Epithelial cell of esophagus (primary cell): ENCODE results near the gene IL1RAPL2.

Experiments used
- DNase-seq: peaks from one replicate; pipeline ENCODE4 v3.0.0; 2010; ENCODE audit warnings: low read depth
- H3K4me3 ChIP-seq: 2 replicates; pipeline ENCODE4 v1.5.1; 2011; ENCODE audit warnings: mild to moderate bottlenecking, low read length, control low read depth
- CTCF ChIP-seq: IDR thresholded peaks from 2 replicates; pipeline ENCODE4 v1.5.1; 2011; ENCODE audit warnings: low read depth, mild to moderate bottlenecking, low read length, control low read depth, inconsistent platforms; ENCODE audit not compliant: insufficient read depth; ENCODE audit errors: missing control alignments

The IL1RAPL2 gene

GRCh38 chrX:105495376-105495775, 929.4 kb downstream of the IL1RAPL2 start:
- TF ChIP-seq CTCF = no peak
- H3K4me3 ChIP-seq = no peak overlapping the region
- DNase-seq = no peak

- TF ChIP-seq CTCF = no peak
- H3K4me3 ChIP-seq = no peak overlapping the region
- peak; percentile 17 for DNase-seq
Observed at GRCh38 chrX:105502336-105502735, 936.3 kb downstream of the IL1RAPL2 start.

- H3K4me3 ChIP-seq = no peak overlapping the region
- no peak for TF ChIP-seq CTCF
- DNase-seq = peak; percentile 44
Observed at GRCh38 chrX:105515561-105515960, 949.6 kb downstream of the IL1RAPL2 start.

GRCh38 chrX:105526431-105526830, 960.4 kb downstream of the IL1RAPL2 start:
- H3K4me3 ChIP-seq = no peak overlapping the region
- no peak for DNase-seq
- TF ChIP-seq CTCF = no peak

GRCh38 chrX:105527759-105528158, 961.8 kb downstream of the IL1RAPL2 start:
- DNase-seq = no peak
- H3K4me3 ChIP-seq = no peak overlapping the region
- TF ChIP-seq CTCF = no peak

- peak; percentile 34 for DNase-seq
- TF ChIP-seq CTCF = no peak
- no peak overlapping the region for H3K4me3 ChIP-seq
Observed at GRCh38 chrX:105533951-105534350, 968.0 kb downstream of the IL1RAPL2 start.

- no peak for DNase-seq
- H3K4me3 ChIP-seq = no peak overlapping the region
- TF ChIP-seq CTCF = no peak
Observed at GRCh38 chrX:105543283-105543682, 977.3 kb downstream of the IL1RAPL2 start.
